Stimulated activated CD4-positive, alpha-beta T cell treated with anti-CD3 and anti-CD28 coated beads, TNF-alpha, amount 100 ng/mL, for 4 hours (primary cell): ENCODE results near the gene SRGAP3.

Experiments
- DNase-seq, 3 experiments: peaks; one replicate each; pipeline ENCODE4 v3.0.0-alpha.2; 2020; ENCODE audit warnings: low read depth in 3 of 3

SRGAP3 gene

DNA sequence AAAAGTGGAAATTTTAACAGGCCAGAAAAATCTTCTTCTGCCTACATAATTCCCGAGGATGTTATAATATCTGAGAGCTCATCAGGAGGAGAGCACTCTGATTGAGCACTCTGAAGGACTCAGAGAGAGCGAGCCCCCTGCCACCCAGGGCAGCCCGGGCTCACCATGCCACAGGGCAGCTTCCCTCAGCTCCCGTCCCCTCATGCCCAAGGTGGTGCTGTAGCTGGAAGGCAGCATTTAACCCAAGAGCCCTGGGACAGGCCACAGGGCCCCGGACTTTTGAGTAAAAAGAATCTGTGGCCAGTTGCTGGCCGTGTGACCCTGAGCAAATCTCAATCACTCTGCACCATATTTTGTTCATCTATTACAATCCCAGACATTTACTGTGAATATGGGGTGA is 262.7 kb downstream of the SRGAP3 start:
- DNase-seq, result no peak

- DNase-seq, result no peak
Measured at GRCh38 chr3:8985876-8986275, 263.6 kb downstream of the SRGAP3 start.

DNA sequence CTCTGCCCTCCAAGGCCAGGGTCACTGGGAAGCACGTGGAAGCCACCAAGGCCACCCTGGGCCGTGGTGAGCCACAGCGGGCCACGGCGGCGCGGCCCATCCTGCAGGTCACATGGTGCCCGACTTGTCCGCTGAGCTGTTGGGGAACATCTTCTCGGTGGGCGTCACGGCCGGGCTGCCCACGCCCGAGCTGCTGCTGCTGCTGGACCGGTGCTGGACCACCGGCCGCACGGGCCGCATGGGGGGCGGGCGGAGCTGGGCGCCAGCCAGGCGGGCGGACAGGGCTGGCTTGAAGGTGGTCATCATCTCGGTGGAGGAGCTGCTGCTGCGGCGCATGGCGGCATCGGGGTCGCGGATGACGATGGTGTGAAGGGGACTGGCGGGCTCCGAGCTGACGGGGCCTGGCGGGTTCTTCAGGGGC is 264.0 kb downstream of the SRGAP3 start:
- no peak for DNase-seq

DNA sequence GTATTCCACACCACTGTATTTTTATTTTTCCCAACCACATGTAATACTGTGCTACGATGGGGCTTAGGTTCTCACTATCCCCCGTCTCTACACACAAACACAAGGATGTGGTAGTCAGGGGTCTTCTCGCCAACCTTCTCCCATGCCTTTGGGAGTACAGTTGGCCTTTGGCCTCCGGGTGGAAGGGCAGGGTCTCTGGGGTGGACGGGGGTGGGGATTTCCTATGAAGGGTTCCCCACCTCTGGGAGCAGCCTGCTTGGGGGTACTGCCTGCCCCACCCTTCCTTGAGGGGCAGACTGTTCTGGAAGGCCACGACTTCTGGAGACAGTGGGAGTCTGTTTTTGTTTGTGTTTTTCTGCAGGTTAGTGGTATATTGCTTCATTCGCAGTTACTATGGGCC is 264.9 kb downstream of the SRGAP3 start:
- no peak for DNase-seq

DNA sequence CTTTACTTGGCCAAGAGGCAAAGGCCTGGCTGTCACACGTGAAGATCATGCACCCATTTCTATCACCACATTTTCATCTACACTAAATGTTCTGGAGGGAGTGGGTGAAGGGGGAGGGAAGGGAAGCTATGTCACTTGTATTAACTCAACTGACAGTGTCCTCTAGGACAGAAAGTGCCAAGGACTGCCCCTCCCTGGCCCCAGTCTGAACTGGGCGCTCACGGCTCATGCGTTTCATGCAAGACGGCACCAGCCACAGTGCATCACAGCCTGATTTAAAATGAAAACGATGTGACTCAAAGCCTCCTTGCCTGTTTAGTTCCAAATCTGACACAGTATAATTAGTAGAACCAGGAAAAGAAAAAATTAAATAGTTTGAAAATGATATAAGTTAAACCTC is 265.4 kb downstream of the SRGAP3 start:
- no peak for DNase-seq

GRCh38 chr3:8983591-8983990 is 265.9 kb downstream of the SRGAP3 start:
- DNase-seq, result no peak

DNA sequence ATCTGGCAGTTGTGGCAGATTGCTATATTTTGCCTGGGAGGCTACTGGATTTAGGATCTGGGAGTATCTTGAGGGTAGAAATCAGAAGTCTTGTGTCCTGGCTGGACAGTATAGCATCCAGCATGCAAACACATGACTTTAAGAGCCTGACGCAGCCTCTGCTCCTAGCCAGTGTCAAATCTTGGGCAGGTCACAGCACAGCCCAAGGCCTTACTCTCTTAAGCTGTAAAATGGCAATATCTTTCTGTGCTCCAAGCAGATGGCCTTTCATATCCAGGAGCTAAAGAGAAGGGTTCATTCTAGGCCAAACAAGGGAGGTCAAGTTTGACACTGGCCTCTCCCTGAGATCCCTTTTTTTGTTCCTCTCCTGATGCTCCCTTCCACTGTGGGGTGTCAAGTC is 266.4 kb downstream of the SRGAP3 start:
- DNase-seq, result no peak

DNA sequence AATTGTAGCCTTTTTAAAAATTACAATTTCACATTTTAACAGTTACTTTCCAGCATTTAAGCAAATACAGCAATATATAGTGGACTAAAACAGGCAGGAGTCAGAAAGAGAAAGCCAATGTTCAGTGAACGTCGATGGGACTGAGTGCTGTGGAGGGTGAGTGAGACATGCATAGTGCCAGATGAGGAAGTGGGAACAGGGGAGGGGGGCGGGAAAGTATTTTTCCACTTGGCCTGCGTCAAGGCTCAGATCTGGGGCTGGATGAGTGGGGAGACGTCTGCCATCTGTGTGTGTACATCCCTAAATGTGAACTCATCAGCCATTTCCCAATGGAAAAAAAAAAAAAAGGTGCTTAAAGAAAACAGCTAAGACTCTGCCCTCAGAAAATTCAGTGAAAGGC is 266.9 kb downstream of the SRGAP3 start:
- no peak for DNase-seq

DNA sequence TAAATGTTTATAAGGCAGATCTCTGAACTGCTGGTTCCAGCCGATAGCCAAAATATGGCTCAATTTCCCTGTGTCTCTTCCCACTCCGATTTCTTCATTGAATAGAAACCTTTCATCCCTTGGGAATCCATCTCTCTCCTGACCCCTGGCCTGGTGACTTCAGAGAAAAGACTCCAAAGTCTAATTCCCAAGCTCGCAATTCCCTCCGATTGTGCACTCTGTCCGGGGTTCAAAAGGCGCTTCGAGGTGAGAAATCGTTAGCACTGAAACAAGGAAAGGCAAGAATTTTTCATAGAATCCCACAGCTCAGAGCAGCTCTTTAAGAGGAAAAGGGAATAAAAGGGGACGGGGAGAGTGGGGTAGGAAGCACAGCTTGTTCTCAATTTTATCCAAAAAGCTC is 267.7 kb downstream of the SRGAP3 start:
- DNase-seq, result no peak

GRCh38 chr3:8981296-8981695 is 268.1 kb downstream of the SRGAP3 start:
- DNase-seq, result no peak

DNA sequence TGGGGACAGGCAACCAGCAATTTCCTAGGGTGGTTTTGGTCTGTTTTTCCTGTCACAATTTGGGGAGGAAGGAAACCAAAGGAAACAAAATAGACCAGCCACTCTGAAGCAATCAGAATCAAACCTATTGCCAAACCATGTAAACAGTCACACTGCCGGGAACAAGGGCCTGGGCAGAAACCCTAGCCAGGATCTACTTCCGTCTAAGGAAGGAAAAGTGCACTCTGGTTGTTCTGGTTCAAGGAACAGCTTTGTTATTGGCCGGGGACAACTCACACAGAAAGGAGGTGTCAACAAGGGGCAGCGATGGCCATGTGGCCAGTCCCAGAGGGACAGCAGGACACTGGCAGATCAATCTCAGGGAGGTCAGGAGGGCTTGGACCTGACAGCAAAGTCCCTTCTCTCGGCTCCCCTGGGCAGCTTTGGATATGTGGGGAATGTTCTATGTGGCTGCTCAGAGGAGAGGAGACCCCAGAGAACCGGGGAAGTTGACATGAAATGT is 268.6 kb downstream of the SRGAP3 start:
- DNase-seq, result no peak

GRCh38 chr3:8979262-8979661 is 270.2 kb downstream of the SRGAP3 start:
- DNase-seq, result no peak

DNA sequence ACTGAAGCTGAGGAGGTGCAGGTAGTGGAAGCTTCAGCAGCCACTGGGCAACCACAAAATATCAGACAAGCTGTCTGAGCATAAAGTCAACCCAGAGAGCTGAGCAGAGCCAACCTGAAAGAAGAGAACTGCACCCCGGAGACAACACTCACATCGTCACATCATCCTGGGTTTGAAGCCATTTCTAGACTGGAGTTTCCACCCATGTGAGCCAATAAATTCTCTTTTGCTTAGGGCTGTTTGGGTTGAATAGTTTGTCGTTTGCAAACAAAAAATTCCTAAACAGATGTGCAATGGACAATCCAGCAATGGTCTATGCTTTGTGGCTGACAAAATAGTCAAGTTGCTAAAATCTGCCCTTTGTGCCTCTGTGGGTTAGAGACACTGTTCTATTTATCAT is 270.9 kb downstream of the SRGAP3 start:
- DNase-seq, result no peak

DNA sequence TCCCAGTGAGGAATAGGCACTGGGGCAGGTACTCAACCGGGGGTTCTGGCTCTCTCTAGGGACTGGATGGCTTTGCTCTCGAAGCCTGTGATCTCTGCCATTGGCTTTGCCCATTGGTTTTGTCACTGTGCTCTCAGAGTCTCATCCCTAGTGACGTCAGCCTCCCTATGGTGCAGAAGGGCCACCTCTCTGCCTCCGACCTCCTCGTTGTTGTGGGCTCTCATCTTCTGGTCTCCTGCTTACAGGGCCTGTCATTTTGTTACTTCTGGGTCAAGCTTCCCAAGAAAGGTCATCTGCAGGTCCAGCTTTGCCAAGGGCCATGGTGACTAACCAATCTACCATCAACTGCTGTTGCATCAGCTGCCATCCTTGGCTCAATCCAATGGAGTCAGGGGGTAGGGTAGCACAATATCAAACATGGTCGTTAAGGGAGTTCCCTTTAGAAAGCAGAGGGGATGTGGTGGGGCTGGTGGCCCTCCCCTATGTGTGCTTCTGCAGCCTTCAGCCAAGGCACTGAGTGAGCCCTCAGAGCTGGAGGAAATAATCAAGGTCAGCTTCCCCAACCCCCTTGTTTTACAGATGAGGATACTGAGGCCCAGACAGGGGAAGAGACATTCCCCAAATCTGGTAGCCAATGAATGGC is 272.8 kb downstream of the SRGAP3 start:
- DNase-seq, result no peak

GRCh38 chr3:8975081-8976020 is 274.1 kb downstream of the SRGAP3 start:
- no peak for DNase-seq

GRCh38 chr3:8974458-8974857 is 275.0 kb downstream of the SRGAP3 start:
- no peak for DNase-seq

- no peak for DNase-seq
Measured at GRCh38 chr3:8972639-8973038, 276.8 kb downstream of the SRGAP3 start.

DNA sequence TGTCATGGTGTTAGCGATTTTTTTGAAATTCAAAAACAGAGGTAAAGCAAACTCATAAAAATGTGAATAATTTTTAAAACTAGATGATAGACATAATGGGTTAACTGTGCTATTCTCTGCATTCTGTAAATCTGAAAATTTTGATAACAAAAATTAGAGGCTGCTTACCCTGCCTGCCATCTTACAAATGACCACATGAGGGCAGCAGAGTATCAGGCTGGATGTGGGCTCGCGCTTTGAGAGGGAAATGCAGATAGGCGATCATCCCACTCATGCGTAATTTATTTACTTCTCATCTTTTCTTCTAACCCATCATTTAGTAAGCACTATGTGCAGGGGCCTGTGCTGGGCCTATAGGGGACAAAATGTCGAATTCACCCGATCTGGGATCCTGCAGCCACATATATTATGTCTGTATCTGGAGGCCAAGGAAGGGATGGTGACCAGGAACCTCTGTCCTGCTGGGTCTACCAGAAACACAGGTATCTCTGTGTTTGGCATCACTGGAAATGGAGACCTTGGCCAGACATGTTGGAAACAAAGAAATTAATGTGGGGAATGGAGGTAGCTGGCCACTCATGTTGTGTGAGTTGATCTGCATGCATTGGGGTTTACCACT is 278.4 kb downstream of the SRGAP3 start:
- DNase-seq, result peak; percentile 45 to 55 (median 52)

GRCh38 chr3:8969241-8969640 is 280.2 kb downstream of the SRGAP3 start:
- DNase-seq, result no peak

DNA sequence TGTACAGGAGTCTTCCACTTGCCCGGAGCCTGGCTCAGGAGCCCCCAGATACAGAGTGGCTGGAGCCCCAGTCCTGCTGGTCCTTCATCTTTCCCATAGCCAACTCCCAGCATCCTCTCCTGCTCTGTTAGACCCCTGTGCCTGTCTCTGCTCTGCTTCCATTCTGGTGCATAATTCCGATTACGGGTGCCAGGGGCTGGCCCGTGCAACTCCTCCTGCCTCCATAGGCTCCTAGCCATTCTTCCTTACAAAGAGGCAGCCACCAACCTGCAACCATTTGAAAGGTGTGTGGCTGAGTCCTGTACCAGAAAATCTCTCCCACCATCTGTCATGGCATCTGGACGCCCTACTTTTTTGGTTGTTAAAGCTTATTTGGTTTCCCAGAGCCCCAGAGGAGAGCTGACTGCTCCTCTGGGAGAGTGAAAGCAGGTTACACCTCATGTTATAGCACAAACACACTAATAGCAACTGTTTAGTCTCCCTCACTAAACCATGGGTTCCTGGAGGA is 281.0 kb downstream of the SRGAP3 start:
- no peak for DNase-seq

DNA sequence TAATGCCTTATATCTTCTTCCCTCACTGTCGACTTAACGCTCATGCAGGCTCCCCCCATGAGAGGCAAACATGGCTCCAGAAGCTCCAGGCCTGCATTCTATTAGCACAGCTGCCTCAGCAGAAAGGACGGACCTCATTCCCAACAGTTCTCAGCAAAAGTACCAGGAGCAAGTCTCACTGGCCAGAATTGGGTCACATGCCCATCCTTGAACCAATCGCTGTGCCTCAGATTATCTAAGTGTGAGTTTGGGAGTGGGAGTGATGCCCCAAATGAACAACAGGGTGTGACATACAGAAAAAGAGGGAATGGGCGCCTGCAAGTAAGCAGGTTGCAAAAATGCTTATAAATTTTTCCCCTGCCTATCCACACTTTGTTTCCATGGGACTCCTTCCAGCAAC is 281.9 kb downstream of the SRGAP3 start:
- DNase-seq, result no peak

DNA sequence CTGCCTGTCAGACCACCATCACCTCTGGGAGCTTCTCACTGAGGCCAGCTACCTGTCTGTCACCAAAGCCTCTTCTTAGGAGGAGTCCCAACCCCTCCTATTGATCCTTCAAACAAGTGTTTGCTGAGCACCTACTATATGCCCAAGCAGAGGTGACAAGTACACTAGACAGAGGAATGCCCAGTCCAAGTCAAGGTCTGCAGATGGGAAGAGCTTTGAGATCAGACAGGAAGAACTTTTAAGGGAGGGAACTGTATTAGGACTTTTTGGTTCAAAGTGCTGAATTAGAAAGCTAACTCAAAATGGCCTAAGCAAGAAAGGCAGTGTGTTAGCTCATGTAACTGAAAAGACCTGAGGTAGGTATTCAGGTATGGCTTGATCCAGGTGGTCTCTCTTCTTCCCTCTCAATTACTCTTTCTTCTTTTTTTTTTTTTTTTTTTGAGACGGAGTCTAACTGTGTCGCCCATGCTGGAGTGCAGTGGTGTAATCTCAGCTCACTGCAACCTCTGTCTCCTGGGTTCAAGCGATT is 282.6 kb downstream of the SRGAP3 start:
- DNase-seq, result no peak
